ENCODE measurements around the gene C1GALT1C1. TPM values are rescaled to one million over a fixed set of nuclear protein-coding genes. Genes with fewer than 3 reads are reported as not detected.

The C1GALT1C1 gene
- 21.8 and 22.2 TPM in 2 replicates for total RNA-seq
- long read RNA-seq, transcript C1GALT1C1-201 (2 exons, 1,613 nt): major isoform, 94 of 95 reads
- long read RNA-seq, partial matches to known transcripts: 0 of 95 reads
- long read RNA-seq, other reads (novel, unspliced or antisense): 1 of 95 reads

DNA sequence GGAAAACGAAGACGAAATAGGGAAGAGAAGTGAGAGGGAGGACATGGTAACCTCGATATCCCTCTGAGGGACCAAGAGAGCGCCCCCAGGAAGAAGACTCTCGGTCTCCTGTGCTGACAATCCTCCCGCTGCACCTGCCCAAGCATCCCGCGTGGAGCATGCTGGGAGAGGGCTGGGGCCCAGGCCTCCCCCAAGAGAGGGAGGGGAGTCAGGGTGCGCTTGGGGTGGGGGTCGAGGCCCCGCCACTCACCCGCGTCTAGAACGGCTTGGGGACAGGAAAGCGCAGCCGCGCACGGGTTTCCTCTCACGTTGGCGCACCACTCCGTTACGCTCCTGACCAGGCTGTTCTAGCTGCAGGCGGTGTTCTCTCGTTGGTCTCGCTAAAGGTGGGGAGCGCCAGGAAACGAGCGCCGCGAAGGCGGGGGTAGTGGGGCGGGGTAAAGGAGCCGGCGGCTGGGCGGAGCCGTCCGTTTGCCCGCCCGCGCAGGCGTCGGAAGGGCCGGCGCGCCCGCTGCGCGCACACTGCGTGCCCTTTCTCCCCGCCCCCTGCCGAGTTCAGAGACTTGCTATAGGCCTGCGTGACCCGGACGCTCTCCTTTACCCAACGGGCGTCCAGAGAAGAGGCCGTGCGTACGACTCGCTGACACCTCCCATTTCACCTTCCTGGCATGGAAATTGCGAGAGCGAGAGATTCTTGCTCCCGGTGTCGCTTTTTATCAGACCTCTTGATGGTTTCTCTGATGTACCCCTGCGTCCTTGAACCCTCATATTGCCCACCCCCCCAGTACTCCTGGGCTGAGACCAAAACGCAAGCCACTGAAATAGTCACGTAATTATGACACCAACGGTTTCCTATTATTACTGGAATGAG, at the start of gene C1GALT1C1:
Gene C1GALT1C1 (minus strand): TSS at position 388 of the 871 bp plus-strand sequence. CDS start 2,888 bp downstream, outside the sequence.
- TF ChIP-seq, protein P1, sequence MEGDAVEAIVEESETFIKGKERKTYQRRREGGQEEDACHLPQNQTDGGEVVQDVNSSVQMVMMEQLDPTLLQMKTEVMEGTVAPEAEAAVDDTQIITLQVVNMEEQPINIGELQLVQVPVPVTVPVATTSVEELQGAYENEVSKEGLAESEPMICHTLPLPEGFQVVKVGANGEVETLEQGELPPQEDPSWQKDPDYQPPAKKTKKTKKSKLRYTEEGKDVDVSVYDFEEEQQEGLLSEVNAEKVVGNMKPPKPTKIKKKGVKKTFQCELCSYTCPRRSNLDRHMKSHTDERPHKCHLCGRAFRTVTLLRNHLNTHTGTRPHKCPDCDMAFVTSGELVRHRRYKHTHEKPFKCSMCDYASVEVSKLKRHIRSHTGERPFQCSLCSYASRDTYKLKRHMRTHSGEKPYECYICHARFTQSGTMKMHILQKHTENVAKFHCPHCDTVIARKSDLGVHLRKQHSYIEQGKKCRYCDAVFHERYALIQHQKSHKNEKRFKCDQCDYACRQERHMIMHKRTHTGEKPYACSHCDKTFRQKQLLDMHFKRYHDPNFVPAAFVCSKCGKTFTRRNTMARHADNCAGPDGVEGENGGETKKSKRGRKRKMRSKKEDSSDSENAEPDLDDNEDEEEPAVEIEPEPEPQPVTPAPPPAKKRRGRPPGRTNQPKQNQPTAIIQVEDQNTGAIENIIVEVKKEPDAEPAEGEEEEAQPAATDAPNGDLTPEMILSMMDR (IDR thresholded peaks at IDR 0.05; ENCODE audit: unreplicated experiment): no peak
- peak within 1 kb of the TSS; percentile 83 for H3K4me3 Mint-ChIP-seq (ENCODE audit: low read depth)
- DNase-seq (ENCODE audit: low spot score, unreplicated experiment): peak; percentile 74
- peaks cover 3% of the 10 kb centered on the region for H3K4me1 Mint-ChIP-seq (ENCODE audit: low read depth)
- H3K36me3 Mint-ChIP-seq (ENCODE audit: insufficient read depth): no peaks in the 10 kb centered on the region
- peaks cover 3% of the 10 kb centered on the region for H3K9me3 Mint-ChIP-seq (ENCODE audit: low read depth)
- peak within 1 kb of the TSS; percentile 97 for H3K27ac Mint-ChIP-seq
- no peaks in the 10 kb centered on the region for H3K27me3 Mint-ChIP-seq

DNA sequence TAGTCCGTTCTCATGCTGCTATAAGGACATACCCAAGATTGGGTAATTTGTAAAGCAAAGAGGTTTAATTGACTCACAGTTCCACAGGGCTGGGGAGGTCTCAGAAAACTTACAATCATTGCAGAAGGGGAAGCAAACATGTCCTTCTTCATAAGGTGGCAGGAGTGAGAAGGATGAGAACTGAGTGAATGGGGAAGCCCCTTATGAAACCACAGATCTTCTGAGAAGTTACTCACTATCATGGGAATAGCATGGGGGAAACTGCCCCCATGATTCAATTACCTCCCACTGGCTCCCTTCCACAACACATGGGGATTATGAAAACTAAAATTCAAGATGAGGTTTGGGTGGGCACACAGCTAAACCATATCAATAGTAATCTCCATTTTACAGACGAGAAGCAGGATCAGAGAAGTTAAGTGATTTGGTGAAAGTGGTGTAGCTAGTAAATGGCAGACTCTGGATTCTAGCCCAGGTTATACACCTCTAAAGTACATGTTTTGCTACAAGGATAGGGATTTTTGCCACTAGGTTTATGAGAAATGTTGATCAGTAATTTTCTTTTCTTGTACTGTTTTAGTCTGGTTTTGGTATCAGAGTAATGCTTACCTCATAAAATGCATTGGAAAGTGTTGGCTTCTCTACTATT, 47.3 kb upstream of the C1GALT1C1 start:
- Mint-ChIP-seq H3K4me3 (ENCODE audit: low read depth) (no peak overlapping the region), H3K36me3 (ENCODE audit: insufficient read depth) (no peaks in the 10 kb centered on the region), H3K4me1 (ENCODE audit: low read depth) (peaks cover 2% of the 10 kb centered on the region), H3K9me3 (ENCODE audit: low read depth) (peaks cover 22% of the 10 kb centered on the region), H3K27ac (no peak overlapping the region), H3K27me3 (no peaks in the 10 kb centered on the region)
- TF ChIP-seq, protein P1 (IDR thresholded peaks at IDR 0.05; ENCODE audit: unreplicated experiment): no peak
- no peak for DNase-seq (ENCODE audit: low spot score, unreplicated experiment)

DNA sequence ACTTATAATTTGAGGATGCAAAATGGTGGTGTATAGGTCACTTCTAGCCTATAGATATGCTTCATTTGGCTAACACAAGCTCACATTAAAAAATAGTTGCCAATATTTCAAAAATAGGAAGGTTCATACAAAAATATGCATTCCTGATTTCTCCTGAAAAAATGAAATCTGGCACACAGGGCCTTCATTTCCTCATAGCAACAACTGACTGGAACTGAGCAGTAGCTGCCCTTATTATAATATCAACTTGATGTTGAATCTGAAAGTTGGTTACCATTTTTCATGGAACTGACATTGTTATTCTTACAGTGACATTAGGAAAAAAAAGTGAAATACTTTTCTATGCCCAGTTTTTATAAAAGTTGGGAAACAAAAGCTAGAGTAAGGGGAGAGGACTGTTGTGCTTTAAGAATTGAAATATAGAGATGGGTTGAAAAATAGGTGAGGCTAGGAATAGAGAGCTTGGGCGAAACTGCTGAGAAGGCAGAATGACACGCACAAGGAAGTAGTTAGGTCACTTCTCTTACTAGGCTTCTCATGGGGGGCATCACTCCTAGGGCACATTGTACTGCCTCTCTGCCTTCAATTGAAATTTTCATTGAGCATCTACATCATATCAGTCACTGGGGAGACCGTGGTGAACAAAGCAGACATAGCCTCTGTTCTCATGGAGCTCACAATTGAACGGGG, 43.1 kb upstream of the C1GALT1C1 start:
- H3K4me1 Mint-ChIP-seq (ENCODE audit: low read depth): peaks cover 6% of the 10 kb centered on the region
- no peaks in the 10 kb centered on the region for H3K27me3 Mint-ChIP-seq
- no peak for DNase-seq (ENCODE audit: low spot score, unreplicated experiment)
- TF ChIP-seq, protein P1 (IDR thresholded peaks at IDR 0.05; ENCODE audit: unreplicated experiment): no peak
- peaks cover 16% of the 10 kb centered on the region for H3K9me3 Mint-ChIP-seq (ENCODE audit: low read depth)
- H3K4me3 Mint-ChIP-seq (ENCODE audit: low read depth): no peak overlapping the region
- no peaks in the 10 kb centered on the region for H3K36me3 Mint-ChIP-seq (ENCODE audit: insufficient read depth)
- H3K27ac Mint-ChIP-seq: no peak overlapping the region

DNA sequence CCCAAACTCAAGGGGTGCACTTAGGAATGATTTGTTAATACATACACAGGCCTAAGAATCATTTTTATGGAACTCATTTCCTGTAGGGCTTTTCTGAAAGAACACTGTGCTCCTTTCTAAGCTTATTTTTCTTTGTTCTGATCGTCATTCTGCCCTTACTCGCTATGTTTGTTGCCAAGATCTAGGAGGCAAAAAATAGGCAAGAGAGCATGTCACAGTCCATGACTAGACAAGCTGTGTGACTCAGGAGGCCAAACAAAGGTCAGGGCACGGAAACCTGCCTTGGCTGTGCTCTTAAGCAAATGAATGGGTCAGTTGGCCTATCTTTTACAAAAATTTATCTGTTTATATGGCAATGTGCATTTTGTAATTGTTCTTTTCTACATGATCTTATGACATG, 42.5 kb upstream of the C1GALT1C1 start:
- no peaks in the 10 kb centered on the region for H3K27me3 Mint-ChIP-seq
- H3K4me3 Mint-ChIP-seq (ENCODE audit: low read depth): no peak overlapping the region

More for the DNA sequence above, 42.5 kb upstream of the C1GALT1C1 start:
- H3K27ac Mint-ChIP-seq: no peak overlapping the region
- DNase-seq (ENCODE audit: low spot score, unreplicated experiment): no peak
- peaks cover 17% of the 10 kb centered on the region for H3K9me3 Mint-ChIP-seq (ENCODE audit: low read depth)
- no peaks in the 10 kb centered on the region for H3K36me3 Mint-ChIP-seq (ENCODE audit: insufficient read depth)
- TF ChIP-seq, protein P1 (IDR thresholded peaks at IDR 0.05; ENCODE audit: unreplicated experiment): no peak
- H3K4me1 Mint-ChIP-seq (ENCODE audit: low read depth): peaks cover 6% of the 10 kb centered on the region
